BE2C (cell line): ENCODE measurements around the gene PIAS3.

Source experiments
- DNase-seq: peaks from one replicate; pipeline ENCODE4 v3.0.0-alpha.2; 2020
- H3K27me3 ChIP-seq: fragments of 250-450 bp; sonication (Bioruptor Pico); 2 replicates; pipeline ENCODE4 v1.5.1; 2020; ENCODE audit warnings: mild to moderate bottlenecking
- H3K36me3 ChIP-seq: fragments of 250-450 bp; sonication (Bioruptor Pico); 2 replicates; pipeline ENCODE4 v1.5.1; 2020; ENCODE audit warnings: mild to moderate bottlenecking
- H3K4me1 ChIP-seq: fragments of 250-450 bp; sonication (Bioruptor Pico); 2 replicates; pipeline ENCODE4 v1.5.1; 2020
- H3K4me3 ChIP-seq: 2 replicates; pipeline ENCODE4 v1.5.1; 2011; ENCODE audit warnings: low read depth, low read length
- H3K9me3 ChIP-seq: fragments of 250-450 bp; sonication (Bioruptor Pico); 2 replicates; pipeline ENCODE4 v1.5.1; 2020
- TF ChIP-seq, protein P1 (sequence below): IDR thresholded peaks from 2 replicates; pipeline ENCODE4 v1.5.1; 2012; ENCODE audit warnings: mild to moderate bottlenecking, low read depth, low read length

Gene PIAS3

GRCh38 chr1:145895471-145895870, 36.6 kb upstream of the PIAS3 start:
- H3K4me3 ChIP-seq = no peak overlapping the region
- H3K4me1 ChIP-seq = peaks cover 6% of the 10 kb centered on the region; the same call in 1 of the 2 replicates
- no peaks in the 10 kb centered on the region for H3K36me3 ChIP-seq
- H3K9me3 ChIP-seq = no peaks in the 10 kb centered on the region
- no peaks in the 10 kb centered on the region for H3K27me3 ChIP-seq
- TF ChIP-seq, protein P1, sequence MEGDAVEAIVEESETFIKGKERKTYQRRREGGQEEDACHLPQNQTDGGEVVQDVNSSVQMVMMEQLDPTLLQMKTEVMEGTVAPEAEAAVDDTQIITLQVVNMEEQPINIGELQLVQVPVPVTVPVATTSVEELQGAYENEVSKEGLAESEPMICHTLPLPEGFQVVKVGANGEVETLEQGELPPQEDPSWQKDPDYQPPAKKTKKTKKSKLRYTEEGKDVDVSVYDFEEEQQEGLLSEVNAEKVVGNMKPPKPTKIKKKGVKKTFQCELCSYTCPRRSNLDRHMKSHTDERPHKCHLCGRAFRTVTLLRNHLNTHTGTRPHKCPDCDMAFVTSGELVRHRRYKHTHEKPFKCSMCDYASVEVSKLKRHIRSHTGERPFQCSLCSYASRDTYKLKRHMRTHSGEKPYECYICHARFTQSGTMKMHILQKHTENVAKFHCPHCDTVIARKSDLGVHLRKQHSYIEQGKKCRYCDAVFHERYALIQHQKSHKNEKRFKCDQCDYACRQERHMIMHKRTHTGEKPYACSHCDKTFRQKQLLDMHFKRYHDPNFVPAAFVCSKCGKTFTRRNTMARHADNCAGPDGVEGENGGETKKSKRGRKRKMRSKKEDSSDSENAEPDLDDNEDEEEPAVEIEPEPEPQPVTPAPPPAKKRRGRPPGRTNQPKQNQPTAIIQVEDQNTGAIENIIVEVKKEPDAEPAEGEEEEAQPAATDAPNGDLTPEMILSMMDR = no peak
- DNase-seq = no peak

- no peaks in the 10 kb centered on the region for H3K36me3 ChIP-seq
- TF ChIP-seq, protein P1 = no peak
- no peaks in the 10 kb centered on the region for H3K9me3 ChIP-seq
- DNase-seq = no peak
- H3K27me3 ChIP-seq = no peaks in the 10 kb centered on the region
- no peak overlapping the region for H3K4me3 ChIP-seq
- peaks cover 6% of the 10 kb centered on the region; the same call in 1 of the 2 replicates for H3K4me1 ChIP-seq
Measured at GRCh38 chr1:145893306-145894055, 34.6 kb upstream of the PIAS3 start.

DNA sequence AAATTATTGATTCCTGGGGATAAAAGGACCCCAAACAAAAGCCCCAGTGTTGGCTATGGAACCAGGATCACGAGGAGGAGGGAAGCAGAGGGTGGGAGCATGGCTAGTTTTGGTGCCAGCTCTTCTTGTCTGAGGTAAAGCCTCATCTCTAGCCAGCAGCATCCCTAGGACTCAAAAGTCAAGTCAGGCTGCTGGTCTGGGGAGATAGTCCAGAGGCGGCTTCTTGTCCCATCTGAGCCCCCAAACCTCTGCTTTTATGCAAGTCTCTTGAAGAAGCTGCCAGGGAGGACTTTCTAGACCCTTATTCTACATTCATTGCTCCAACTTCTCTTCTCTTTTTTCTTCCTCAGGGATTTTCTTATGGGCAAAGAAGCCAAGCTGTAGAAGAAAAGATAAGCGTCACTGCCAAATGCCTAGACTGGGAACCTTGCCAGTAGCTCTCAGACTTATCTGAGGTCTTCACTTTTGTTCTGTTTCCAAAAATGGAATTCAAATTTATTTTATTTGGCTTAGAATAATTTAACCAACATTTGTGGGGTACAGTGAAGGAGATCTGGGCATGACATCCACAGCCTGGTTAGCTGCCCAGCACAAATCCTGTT, 33.7 kb upstream of the PIAS3 start:
- Histone ChIP-seq H3K9me3 (no peaks in the 10 kb centered on the region), H3K27me3 (no peaks in the 10 kb centered on the region), H3K36me3 (no peaks in the 10 kb centered on the region), H3K4me3 (no peak overlapping the region), H3K4me1 (peaks cover 6% of the 10 kb centered on the region; the same call in 1 of the 2 replicates)
- TF ChIP-seq, protein P1 = no peak
- no peak for DNase-seq

DNA sequence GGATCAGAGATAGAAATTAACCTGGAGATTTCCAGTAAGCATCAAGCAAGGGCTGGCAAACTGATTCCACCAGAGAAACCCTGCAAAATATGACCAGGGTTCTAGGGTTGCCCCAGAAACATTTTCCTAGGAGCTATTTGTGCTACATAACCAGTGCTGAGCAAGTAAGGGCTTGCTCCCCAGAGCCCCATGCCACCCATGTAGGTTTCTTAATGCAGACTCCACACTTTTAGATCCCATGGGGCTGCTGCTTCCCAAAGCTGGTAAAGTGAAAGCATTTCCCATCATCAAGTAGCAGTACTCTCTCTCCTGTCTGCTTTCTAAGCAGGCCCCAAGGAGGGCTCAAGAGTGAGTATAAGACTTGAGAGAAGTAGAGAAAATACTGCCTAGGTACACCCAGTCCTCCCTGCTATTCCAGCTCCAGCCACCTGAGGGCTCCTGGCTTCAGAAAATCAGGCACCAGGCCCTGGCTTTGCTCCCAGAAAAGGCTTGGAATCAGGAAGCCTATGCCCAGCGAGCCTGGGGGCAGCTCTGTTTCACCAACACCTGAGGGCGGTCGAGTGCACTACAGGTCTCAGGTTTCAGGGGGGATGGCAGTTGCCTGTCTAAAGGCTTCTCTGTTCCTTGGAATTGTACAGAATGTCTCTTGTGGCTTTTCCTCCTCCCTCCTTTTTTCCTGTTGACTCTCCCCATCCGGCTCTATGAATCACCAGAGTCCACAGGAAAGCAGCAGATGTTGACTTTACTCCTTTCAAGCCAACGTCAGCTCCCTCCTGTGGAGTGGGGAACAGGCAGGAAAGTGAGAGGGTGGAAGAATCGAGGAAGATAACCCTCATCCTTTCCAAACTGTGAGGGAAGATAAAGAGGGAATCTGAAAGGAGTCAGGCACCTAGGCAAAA, 33.0 kb upstream of the PIAS3 start:
- Histone ChIP-seq H3K9me3 (no peaks in the 10 kb centered on the region), H3K27me3 (no peaks in the 10 kb centered on the region), H3K36me3 (no peaks in the 10 kb centered on the region), H3K4me3 (peak overlapping the region; percentile 4; the same call in 1 of the 2 replicates), H3K4me1 (peaks cover 6% of the 10 kb centered on the region; the same call in 1 of the 2 replicates)
- peak; percentile 94 for DNase-seq
- TF ChIP-seq, protein P1 = peak; percentile 98

DNA sequence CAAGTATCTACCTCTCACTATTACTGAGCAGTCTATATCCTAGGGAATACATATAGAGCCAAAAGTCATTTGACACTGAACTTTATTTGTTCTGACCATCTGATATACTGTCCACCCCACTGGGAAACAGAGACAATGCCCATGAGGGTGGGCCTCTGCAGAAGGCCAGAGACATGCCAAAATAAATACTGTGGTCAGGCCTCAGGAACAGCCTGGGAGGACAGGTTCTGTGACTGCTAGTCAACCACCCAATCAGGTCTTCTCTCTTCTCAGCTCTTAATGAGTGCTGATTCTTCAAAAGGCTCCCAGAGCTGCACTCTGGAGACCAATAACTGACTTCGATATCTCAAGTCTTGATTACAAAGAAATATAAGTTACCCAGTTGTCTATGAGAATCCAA, 32.3 kb upstream of the PIAS3 start:
- H3K36me3 ChIP-seq = no peaks in the 10 kb centered on the region
- no peak for DNase-seq
- H3K27me3 ChIP-seq = no peaks in the 10 kb centered on the region
- TF ChIP-seq, protein P1 = no peak
- no peak overlapping the region for H3K4me3 ChIP-seq
- H3K4me1 ChIP-seq = peaks cover 6% of the 10 kb centered on the region; the same call in 1 of the 2 replicates
- no peaks in the 10 kb centered on the region for H3K9me3 ChIP-seq
